Activated CD8-positive, alpha-beta memory T cell treated with anti-CD3 and anti-CD28 coated beads, Interleukin-2, amount 50 U/mL, for 24 hours (primary cell): ENCODE data around the gene R3HCC1L.

Source experiments
- DNase-seq: peaks from one replicate; pipeline ENCODE4 v3.0.0-alpha.2; 2020; ENCODE audit errors: extremely low read depth

R3HCC1L gene

DNA sequence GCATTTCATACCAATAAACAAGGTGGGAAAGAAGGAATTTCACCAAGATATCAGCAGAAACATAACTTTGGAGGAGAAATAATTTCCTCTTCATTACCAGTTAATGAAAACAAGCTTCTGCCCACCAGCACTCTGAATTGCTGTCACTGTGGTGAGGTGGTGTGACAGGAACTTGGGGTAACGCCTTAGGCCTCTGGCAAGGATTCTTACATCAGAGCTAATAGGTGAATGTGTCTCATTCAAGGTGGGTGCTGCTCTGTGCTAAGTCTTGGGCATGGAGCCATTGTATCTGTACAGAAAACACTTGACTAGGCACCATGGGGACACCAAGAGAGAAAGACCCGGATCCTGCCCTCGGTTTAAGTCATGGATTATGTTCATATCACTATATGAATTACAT lies 141.9 kb downstream of the R3HCC1L start:
- DNase-seq: no peak

DNA sequence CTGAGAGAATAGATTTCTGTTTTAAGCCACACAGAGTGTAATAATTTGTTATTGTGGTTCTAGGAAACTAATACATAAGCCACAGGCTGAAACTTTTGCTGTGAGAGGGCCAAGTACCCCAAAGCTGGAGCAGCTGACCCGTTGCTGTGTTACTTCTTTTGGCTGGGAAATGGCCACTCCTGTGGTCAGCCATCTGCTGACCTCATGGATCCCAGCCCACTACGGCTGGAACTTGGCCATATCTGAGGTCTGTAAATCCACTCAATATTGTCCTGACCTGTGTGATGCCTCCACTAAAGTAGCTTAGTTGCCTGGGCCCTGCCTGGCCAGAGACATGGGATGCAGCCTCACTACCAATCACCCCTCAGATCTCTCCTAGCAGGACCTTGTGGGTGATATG lies 151.0 kb downstream of the R3HCC1L start:
- DNase-seq: no peak

GRCh38 chr10:98286419-98286818 lies 152.0 kb downstream of the R3HCC1L start:
- DNase-seq: no peak

- DNase-seq: no peak
Observed at GRCh38 chr10:98287321-98287720, 152.9 kb downstream of the R3HCC1L start.

DNA sequence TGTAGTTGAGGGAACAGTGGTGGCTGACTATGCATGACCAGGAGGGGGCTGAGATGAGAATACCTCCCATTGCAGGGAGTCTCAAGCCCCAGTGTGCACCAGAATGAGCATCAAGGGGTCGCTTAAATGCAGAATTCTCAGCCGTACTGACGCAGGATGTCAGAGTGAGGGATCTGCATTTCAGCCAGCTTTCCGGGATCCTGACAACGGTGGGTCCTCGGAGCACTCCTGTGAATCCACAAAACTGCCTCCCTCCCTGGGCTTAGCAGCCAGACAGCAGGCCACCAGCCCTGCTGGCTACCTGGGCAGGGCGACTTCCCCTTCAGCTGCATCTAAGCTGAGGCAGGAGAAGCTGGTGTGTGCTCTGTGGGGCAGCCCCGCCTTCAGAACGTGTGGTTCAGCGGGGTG lies 155.3 kb downstream of the R3HCC1L start:
- DNase-seq: no peak

GRCh38 chr10:98292971-98293370 lies 158.5 kb downstream of the R3HCC1L start:
- no peak for DNase-seq

GRCh38 chr10:98293550-98294269 lies 159.3 kb downstream of the R3HCC1L start:
- no peak for DNase-seq

GRCh38 chr10:98294270-98294627 lies 159.8 kb downstream of the R3HCC1L start:
- no peak for DNase-seq
